ENCODE data around the gene PTBP2. TPM values are rescaled to one million over a fixed set of nuclear protein-coding genes. Genes with fewer than 3 reads are reported as not detected.

PTBP2 gene
- total and polyA plus RNA-seq, 2 experiments from 2014 or later, result 6.7 to 60.7 TPM

- WGBS (ENCODE audit: low lambda C conversion rate, missing lambda C conversion rate), result 82% methylated on average over 2 of the region's 2 CpGs
- Histone ChIP-seq H3K4me1 (ENCODE audit: insufficient read depth) (peaks cover 7% of the 10 kb centered on the region), H3K9me3 (ENCODE audit: low read depth) (no peaks in the 10 kb centered on the region), H3K27ac (peak overlapping the region; percentile 73), H3K79me2 (peaks cover 16% of the 10 kb centered on the region), H3K36me3 (replicated peaks; ENCODE audit: insufficient read depth, low read depth) (peaks cover 4% of the 10 kb centered on the region), H3K9me2 (replicated peaks; ENCODE audit: insufficient read depth) (no peaks in the 10 kb centered on the region), H3K4me2 (peak overlapping the region; percentile 29), H3K27me3 (no peaks in the 10 kb centered on the region), H2AFZ (no peak overlapping the region), H3K4me3 (no peak overlapping the region), H4K20me1 (ENCODE audit: insufficient read depth, poor library complexity, severe bottlenecking) (no peaks in the 10 kb centered on the region)
- TF ChIP-seq, protein P1, sequence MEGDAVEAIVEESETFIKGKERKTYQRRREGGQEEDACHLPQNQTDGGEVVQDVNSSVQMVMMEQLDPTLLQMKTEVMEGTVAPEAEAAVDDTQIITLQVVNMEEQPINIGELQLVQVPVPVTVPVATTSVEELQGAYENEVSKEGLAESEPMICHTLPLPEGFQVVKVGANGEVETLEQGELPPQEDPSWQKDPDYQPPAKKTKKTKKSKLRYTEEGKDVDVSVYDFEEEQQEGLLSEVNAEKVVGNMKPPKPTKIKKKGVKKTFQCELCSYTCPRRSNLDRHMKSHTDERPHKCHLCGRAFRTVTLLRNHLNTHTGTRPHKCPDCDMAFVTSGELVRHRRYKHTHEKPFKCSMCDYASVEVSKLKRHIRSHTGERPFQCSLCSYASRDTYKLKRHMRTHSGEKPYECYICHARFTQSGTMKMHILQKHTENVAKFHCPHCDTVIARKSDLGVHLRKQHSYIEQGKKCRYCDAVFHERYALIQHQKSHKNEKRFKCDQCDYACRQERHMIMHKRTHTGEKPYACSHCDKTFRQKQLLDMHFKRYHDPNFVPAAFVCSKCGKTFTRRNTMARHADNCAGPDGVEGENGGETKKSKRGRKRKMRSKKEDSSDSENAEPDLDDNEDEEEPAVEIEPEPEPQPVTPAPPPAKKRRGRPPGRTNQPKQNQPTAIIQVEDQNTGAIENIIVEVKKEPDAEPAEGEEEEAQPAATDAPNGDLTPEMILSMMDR (IDR thresholded peaks at IDR 0.05; ENCODE audit: poor library complexity), result no peak
- TF ChIP-seq EZH2phosphoT487 (IDR thresholded peaks at IDR 0.05; ENCODE audit: low read depth, severe bottlenecking, unreplicated experiment) (no peak), EZH2 (IDR thresholded peaks at IDR 0.05; ENCODE audit: borderline replicate concordance) (no peak)
- peak; percentile 8 for DNase-seq (ENCODE audit: low spot score)
Measured at GRCh38 chr1:96771847-96772246, 50.3 kb downstream of the PTBP2 start.

- peak overlapping the region; percentile 29 for H3K4me2 ChIP-seq
- no peaks in the 10 kb centered on the region for H4K20me1 ChIP-seq (ENCODE audit: insufficient read depth, poor library complexity, severe bottlenecking)
- H3K79me2 ChIP-seq, result peaks cover 12% of the 10 kb centered on the region
- H3K27ac ChIP-seq, result peak overlapping the region; percentile 73
- peaks cover 4% of the 10 kb centered on the region for H3K36me3 ChIP-seq (replicated peaks; ENCODE audit: insufficient read depth, low read depth)
- H3K4me1 ChIP-seq (ENCODE audit: insufficient read depth), result peaks cover 7% of the 10 kb centered on the region
- H2AFZ ChIP-seq, result no peak overlapping the region
- no peaks in the 10 kb centered on the region for H3K9me3 ChIP-seq (ENCODE audit: low read depth)
- no peak overlapping the region for H3K4me3 ChIP-seq
- DNase-seq (ENCODE audit: low spot score), result peak; percentile 46
- 68% methylated on average over 1 of the region's 1 CpG for WGBS (ENCODE audit: low lambda C conversion rate, missing lambda C conversion rate)
- no peaks in the 10 kb centered on the region for H3K9me2 ChIP-seq (replicated peaks; ENCODE audit: insufficient read depth)
- no peaks in the 10 kb centered on the region for H3K27me3 ChIP-seq
- TF ChIP-seq EZH2phosphoT487 (IDR thresholded peaks at IDR 0.05; ENCODE audit: low read depth, severe bottlenecking, unreplicated experiment) (no peak), EZH2 (IDR thresholded peaks at IDR 0.05; ENCODE audit: borderline replicate concordance) (no peak)
- TF ChIP-seq, protein P1 (IDR thresholded peaks at IDR 0.05; ENCODE audit: poor library complexity), result no peak
Measured at GRCh38 chr1:96772349-96772748, 50.8 kb downstream of the PTBP2 start.

DNA sequence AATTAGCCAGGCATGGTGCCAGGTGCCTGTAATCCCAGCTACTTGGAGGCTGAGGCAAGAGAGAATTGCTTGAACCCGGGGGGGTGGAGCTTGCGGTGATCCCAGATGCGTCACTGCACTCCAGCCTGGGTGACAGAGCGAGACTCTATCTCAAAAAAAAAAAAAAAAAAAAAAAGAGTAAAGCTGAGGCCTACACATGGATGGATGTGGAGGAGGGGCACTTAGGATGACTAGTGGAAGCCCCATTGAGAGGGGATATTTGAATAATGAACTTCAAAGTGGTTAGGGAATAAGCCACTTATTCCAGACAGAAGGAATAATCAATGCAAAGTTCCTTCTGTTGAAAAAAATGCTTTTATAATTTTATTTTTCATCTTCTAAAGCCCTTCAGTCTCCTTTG is 51.4 kb downstream of the PTBP2 start:
- no peak for DNase-seq (ENCODE audit: low spot score)
- H3K4me3 ChIP-seq, result no peak overlapping the region
- H3K9me2 ChIP-seq (replicated peaks; ENCODE audit: insufficient read depth), result no peaks in the 10 kb centered on the region
- H3K9me3 ChIP-seq (ENCODE audit: low read depth), result no peaks in the 10 kb centered on the region
- H3K4me2 ChIP-seq, result no peak overlapping the region
- no peaks in the 10 kb centered on the region for H3K27me3 ChIP-seq
- no peak overlapping the region for H2AFZ ChIP-seq
- H4K20me1 ChIP-seq (ENCODE audit: insufficient read depth, poor library complexity, severe bottlenecking), result no peaks in the 10 kb centered on the region
- peak overlapping the region; percentile 59 for H3K27ac ChIP-seq
- WGBS (ENCODE audit: low lambda C conversion rate, missing lambda C conversion rate), result 97% methylated on average over 4 of the region's 4 CpGs
- H3K4me1 ChIP-seq (ENCODE audit: insufficient read depth), result peaks cover 7% of the 10 kb centered on the region
- peaks cover 4% of the 10 kb centered on the region for H3K36me3 ChIP-seq (replicated peaks; ENCODE audit: insufficient read depth, low read depth)
- peaks cover 7% of the 10 kb centered on the region for H3K79me2 ChIP-seq
- TF ChIP-seq EZH2 (IDR thresholded peaks at IDR 0.05; ENCODE audit: borderline replicate concordance) (no peak), EZH2phosphoT487 (IDR thresholded peaks at IDR 0.05; ENCODE audit: low read depth, severe bottlenecking, unreplicated experiment) (no peak)
- TF ChIP-seq, protein P1 (IDR thresholded peaks at IDR 0.05; ENCODE audit: poor library complexity), result no peak

GRCh38 chr1:96782206-96782605 is 60.6 kb downstream of the PTBP2 start:
- H3K4me2 ChIP-seq, result no peak overlapping the region
- no peaks in the 10 kb centered on the region for H3K4me1 ChIP-seq (ENCODE audit: insufficient read depth)
- no peaks in the 10 kb centered on the region for H4K20me1 ChIP-seq (ENCODE audit: insufficient read depth, poor library complexity, severe bottlenecking)
- H3K4me3 ChIP-seq, result no peak overlapping the region
- no peak for TF ChIP-seq EZH2phosphoT487 (IDR thresholded peaks at IDR 0.05; ENCODE audit: low read depth, severe bottlenecking, unreplicated experiment)
- TF ChIP-seq, protein P1 (IDR thresholded peaks at IDR 0.05; ENCODE audit: poor library complexity), result no peak
- TF ChIP-seq EZH2 (IDR thresholded peaks at IDR 0.05; ENCODE audit: borderline replicate concordance), result no peak
- no peaks in the 10 kb centered on the region for H3K9me2 ChIP-seq (replicated peaks; ENCODE audit: insufficient read depth)
- no peak overlapping the region for H2AFZ ChIP-seq
- no peaks in the 10 kb centered on the region for H3K27me3 ChIP-seq
- peaks cover 5% of the 10 kb centered on the region for H3K36me3 ChIP-seq (replicated peaks; ENCODE audit: insufficient read depth, low read depth)
- no peak overlapping the region for H3K27ac ChIP-seq
- no peaks in the 10 kb centered on the region for H3K9me3 ChIP-seq (ENCODE audit: low read depth)
- DNase-seq (ENCODE audit: low spot score), result no peak
- peaks cover 4% of the 10 kb centered on the region for H3K79me2 ChIP-seq
